GM19035 (cell line): Measurements from ENCODE around the gene SAFB2.

Experiments used
- ATAC-seq: cut with Tn5 transposase; IDR thresholded peaks from one replicate; pipeline ENCODE4 v1.9.1; 2021; ENCODE audit not compliant: unreplicated experiment

SAFB2 gene

GRCh38 chr19:5585461-5586299, 36.9 kb downstream of the SAFB2 start:
- no peak for ATAC-seq

- no peak for ATAC-seq
Measured at GRCh38 chr19:5580161-5580571, 42.4 kb downstream of the SAFB2 start.

- no peak for ATAC-seq
Measured at GRCh38 chr19:5579697-5580096, 42.9 kb downstream of the SAFB2 start.

- ATAC-seq, result no peak
Measured at GRCh38 chr19:5579286-5579685, 43.3 kb downstream of the SAFB2 start.

GRCh38 chr19:5578097-5578846, 44.3 kb downstream of the SAFB2 start:
- ATAC-seq, result no peak

GRCh38 chr19:5575590-5575989, 47.0 kb downstream of the SAFB2 start:
- ATAC-seq, result no peak

GRCh38 chr19:5572556-5573286, 49.9 kb downstream of the SAFB2 start:
- ATAC-seq, result no peak

GRCh38 chr19:5571777-5572176, 50.8 kb downstream of the SAFB2 start:
- no peak for ATAC-seq

GRCh38 chr19:5567970-5568407, 54.6 kb downstream of the SAFB2 start:
- ATAC-seq, result no peak

- no peak for ATAC-seq
Measured at GRCh38 chr19:5567360-5567969, 55.1 kb downstream of the SAFB2 start, which contains the start of gene TINCR. TSS of gene TINCR (minus strand) at chr19:5567953.

GRCh38 chr19:5564930-5565329, 57.6 kb downstream of the SAFB2 start:
- no peak for ATAC-seq

- no peak for ATAC-seq
Measured at GRCh38 chr19:5563935-5564612, 58.5 kb downstream of the SAFB2 start.

GRCh38 chr19:5563008-5563431, 59.6 kb downstream of the SAFB2 start:
- no peak for ATAC-seq

- ATAC-seq, result no peak
Measured at GRCh38 chr19:5562280-5562679, 60.3 kb downstream of the SAFB2 start.

- ATAC-seq, result no peak
Measured at GRCh38 chr19:5561559-5561958, 61.0 kb downstream of the SAFB2 start.

- no peak for ATAC-seq
Measured at GRCh38 chr19:5560156-5560555, 62.4 kb downstream of the SAFB2 start.

GRCh38 chr19:5559804-5560133, 62.8 kb downstream of the SAFB2 start:
- no peak for ATAC-seq

GRCh38 chr19:5558101-5558621, 64.4 kb downstream of the SAFB2 start:
- no peak for ATAC-seq

GRCh38 chr19:5557691-5558090, 64.9 kb downstream of the SAFB2 start:
- ATAC-seq, result no peak

GRCh38 chr19:5554828-5555227, 67.7 kb downstream of the SAFB2 start:
- no peak for ATAC-seq
